ENCODE data around the gene NPLOC4. TPM values are rescaled to one million over a fixed set of nuclear protein-coding genes. Genes with fewer than 3 reads are reported as not detected.

The NPLOC4 gene
- total and polyA plus RNA-seq, 2 of the 13 experiments (the other 11 are each of a cell fraction or from before 2014, with no cell fraction given) = 57.0 to 97.0 TPM

DNA sequence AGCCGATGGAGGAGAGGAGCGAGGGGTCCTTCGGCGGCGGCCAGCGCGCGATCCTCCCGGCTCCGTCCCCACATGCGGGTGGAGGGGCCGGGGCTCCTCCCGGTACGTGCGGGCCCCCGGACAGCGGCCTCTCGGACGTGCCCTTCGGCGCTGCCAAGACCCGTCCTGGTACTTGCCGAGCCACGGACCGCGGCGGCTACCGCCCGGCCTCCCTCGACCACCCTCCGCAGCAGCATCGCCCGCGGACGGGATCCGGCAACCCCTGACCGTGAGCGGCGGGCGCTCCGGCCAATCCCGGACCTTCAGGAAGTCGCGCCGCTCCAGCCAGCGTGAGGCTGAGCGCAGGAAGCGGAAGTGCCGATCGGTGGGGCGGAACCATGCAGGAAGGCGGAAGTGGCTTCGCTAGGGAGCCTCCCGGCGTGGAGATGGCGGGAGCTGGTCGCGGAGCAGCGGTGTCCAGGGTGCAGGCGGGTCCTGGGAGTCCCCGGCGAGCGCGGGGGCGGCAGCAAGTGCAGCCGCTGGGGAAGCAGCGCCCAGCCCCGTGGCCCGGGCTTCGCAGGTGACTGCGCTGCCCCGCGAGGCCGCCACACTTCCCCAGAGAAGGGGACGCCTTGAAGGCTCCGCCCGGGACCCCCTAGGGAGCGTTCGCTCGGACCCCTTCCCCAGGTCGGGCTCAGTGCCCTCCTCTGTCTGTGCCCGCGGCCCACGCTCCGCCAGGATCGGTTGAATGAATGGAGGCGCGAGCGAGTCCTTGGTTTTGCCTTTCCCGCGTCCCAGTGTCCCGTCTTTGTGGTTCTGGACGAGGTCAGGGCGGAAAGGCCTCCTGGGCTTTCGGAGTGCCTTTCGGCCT lies 29.7 kb upstream of the NPLOC4 start, which contains the start of the genes CCDC137 and OXLD1 (continued):
- TF ChIP-seq STAT6 (CRISPR knock-in tag; IDR thresholded peaks at IDR 0.05; ENCODE audit: borderline replicate concordance) (peak; percentile 75; the same call in 1 of the 2 replicates), HNRNPK (IDR thresholded peaks at IDR 0.05; ENCODE audit: low read depth, low read length, poor library complexity, severe bottlenecking) (peak; percentile 39), ZBTB20 (CRISPR knock-in tag; IDR thresholded peaks at IDR 0.05; ENCODE audit: borderline replicate concordance, low read depth) (no peak), EHMT2 (IDR thresholded peaks at IDR 0.05; ENCODE audit: borderline replicate concordance, low read depth, low read length) (no peak), NFIC (IDR thresholded peaks at IDR 0.05; ENCODE audit: low read length) (no peak), ZNF3 (CRISPR knock-in tag; IDR thresholded peaks at IDR 0.05) (no peak; the same call in 1 of the 2 replicates), EZH2 (conservative IDR thresholded peaks at IDR 0.05; ENCODE audit: low read depth, low read length) (no peak), E2F1 (CRISPR knock-in tag; IDR thresholded peaks at IDR 0.05) (peak; percentile 79), PAWR (CRISPR knock-in tag; IDR thresholded peaks at IDR 0.05; ENCODE audit: borderline replicate concordance) (no peak), BORCS8-MEF2B (CRISPR knock-in tag; IDR thresholded peaks at IDR 0.05) (peak; percentile 59; the same call in 1 of the 2 replicates)
- TF ChIP-seq, protein P1, sequence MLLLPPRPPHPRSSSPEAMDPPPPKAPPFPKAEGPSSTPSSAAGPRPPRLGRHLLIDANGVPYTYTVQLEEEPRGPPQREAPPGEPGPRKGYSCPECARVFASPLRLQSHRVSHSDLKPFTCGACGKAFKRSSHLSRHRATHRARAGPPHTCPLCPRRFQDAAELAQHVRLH (CRISPR knock-in tag; IDR thresholded peaks at IDR 0.05; ENCODE audit: borderline replicate concordance, low read depth) = peak; percentile 24; the same call in 1 of the 2 replicates
- TF ChIP-seq, protein P2, sequence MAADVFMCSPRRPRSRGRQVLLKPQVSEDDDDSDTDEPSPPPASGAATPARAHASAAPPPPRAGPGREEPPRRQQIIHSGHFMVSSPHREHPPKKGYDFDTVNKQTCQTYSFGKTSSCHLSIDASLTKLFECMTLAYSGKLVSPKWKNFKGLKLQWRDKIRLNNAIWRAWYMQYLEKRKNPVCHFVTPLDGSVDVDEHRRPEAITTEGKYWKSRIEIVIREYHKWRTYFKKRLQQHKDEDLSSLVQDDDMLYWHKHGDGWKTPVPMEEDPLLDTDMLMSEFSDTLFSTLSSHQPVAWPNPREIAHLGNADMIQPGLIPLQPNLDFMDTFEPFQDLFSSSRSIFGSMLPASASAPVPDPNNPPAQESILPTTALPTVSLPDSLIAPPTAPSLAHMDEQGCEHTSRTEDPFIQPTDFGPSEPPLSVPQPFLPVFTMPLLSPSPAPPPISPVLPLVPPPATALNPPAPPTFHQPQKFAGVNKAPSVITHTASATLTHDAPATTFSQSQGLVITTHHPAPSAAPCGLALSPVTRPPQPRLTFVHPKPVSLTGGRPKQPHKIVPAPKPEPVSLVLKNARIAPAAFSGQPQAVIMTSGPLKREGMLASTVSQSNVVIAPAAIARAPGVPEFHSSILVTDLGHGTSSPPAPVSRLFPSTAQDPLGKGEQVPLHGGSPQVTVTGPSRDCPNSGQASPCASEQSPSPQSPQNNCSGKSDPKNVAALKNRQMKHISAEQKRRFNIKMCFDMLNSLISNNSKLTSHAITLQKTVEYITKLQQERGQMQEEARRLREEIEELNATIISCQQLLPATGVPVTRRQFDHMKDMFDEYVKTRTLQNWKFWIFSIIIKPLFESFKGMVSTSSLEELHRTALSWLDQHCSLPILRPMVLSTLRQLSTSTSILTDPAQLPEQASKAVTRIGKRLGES (CRISPR knock-in tag; IDR thresholded peaks at IDR 0.05; ENCODE audit: borderline replicate concordance) = 0 out of 2 replicates have a peak, but pooled peaks have one; percentile 72

Measured in HepG2 (cell line).